HepG2 (cell line): ENCODE data around the gene STN1.

ENCODE experiments used
- TF ChIP-seq, protein P1 (sequence below): sonication (generic); formaldehyde crosslinking; IDR thresholded peaks from 2 replicates; pipeline ENCODE4 v1.4.0; 2020; ENCODE audit warnings: missing genetic modification reagents, low read depth, mild to moderate bottlenecking, borderline replicate concordance
- TF ChIP-seq, protein P2 (sequence below): sonication (generic); formaldehyde crosslinking; IDR thresholded peaks from 2 replicates; pipeline ENCODE4 v1.5.0; 2020; ENCODE audit warnings: mild to moderate bottlenecking, missing genetic modification reagents, moderate library complexity

DNA sequence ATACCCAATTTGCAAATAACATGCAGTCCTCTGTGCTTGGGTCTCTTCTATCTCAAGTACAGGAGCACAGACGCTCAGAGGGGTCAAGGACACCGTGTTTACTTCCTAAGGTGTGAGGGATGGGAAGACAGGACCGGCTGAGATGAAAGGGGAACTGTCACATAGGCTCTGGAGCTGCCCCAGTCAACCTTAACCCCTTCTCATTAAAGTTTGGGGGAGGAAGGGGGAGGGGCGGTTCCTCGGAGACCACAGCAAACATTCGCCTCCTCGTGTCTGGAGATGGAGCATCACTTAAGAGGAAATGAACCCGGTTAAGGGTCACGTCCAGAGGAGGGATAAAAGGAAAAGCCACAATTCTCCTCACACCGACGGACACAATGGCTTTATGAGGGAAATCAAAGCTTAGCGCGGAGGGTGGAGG, 63.7 kb downstream of the STN1 start:
- TF ChIP-seq, protein P1, sequence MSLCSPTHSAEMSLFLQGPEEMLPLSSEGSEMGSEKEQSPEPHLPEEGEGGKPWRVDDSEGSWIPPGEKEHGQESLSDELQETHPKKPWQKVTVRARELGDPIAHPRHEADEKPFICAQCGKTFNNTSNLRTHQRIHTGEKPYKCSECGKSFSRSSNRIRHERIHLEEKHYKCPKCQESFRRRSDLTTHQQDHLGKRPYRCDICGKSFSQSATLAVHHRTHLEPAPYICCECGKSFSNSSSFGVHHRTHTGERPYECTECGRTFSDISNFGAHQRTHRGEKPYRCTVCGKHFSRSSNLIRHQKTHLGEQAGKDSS: peak; percentile 15; the same call in 1 of the 2 replicates
- TF ChIP-seq, protein P2, sequence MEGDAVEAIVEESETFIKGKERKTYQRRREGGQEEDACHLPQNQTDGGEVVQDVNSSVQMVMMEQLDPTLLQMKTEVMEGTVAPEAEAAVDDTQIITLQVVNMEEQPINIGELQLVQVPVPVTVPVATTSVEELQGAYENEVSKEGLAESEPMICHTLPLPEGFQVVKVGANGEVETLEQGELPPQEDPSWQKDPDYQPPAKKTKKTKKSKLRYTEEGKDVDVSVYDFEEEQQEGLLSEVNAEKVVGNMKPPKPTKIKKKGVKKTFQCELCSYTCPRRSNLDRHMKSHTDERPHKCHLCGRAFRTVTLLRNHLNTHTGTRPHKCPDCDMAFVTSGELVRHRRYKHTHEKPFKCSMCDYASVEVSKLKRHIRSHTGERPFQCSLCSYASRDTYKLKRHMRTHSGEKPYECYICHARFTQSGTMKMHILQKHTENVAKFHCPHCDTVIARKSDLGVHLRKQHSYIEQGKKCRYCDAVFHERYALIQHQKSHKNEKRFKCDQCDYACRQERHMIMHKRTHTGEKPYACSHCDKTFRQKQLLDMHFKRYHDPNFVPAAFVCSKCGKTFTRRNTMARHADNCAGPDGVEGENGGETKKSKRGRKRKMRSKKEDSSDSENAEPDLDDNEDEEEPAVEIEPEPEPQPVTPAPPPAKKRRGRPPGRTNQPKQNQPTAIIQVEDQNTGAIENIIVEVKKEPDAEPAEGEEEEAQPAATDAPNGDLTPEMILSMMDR (CRISPR knock-in tag): no peak; the same call in 1 of the 2 replicates
